GM18907 (cell line): ENCODE data around the gene TRRAP.
"Not testable (repeated sequence)": the region's sequence is repeated elsewhere in the genome, so short reads cannot be mapped to it uniquely, and the experiment has no call there.

ENCODE experiments used
- ATAC-seq: cut with Tn5 transposase; IDR thresholded peaks from one replicate; pipeline ENCODE4 v1.9.1; 2021; ENCODE audit warnings: mild to moderate bottlenecking, moderate library complexity; ENCODE audit not compliant: unreplicated experiment

Gene TRRAP

DNA sequence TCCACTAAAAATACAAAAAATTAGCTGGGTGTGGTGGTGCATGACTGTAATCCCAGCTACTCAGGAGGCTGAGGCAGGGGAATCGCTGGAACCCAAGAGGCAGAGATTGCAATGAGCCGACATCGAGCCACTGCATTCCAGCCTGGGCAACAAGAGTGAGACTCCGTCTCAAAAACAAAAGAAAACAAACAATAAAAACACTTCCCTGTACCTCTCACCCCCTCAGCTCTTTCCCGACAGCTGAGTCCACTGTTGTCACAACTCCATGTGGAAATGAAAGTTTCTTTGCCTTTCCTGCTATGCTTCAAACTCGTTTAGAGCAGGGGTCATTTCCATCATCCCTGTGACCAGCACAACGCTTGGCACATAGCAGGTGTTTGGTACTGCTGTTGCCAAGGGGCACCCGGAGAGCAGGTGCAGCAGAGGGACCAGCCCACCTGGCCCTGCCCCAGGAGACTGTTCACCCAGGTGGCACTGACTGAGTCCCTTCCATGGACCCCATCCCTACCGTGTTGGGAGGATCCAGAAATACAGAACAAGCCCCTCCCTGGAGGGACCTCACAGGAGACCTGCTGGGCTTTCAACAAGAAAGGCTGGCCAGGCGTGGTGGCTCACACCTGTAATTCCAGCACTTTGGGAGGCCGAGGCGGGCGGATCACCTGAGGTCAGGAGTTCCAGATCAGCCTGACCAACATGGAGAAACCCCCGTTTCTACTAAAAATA is 13.4 kb upstream of the TRRAP start:
- ATAC-seq = no peak

DNA sequence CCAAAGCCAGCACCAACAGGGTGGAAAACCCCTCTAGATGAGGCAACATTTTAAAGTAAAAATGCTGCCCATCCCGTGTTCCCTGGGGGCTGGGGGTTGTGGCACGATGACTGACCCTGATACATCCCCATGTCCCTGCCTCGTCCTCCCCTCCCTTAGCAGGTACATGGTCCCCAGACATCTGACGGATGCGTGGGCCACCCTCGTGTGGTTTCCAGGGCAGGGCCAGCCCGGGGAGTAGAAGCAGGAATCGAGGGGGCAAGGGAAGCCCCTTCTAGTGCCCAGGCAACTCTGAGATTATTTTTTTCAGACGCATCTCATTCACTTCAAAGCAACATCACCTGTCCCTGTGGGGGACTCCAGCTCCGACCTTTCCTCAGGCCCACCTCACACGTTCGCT is 12.0 kb upstream of the TRRAP start:
- ATAC-seq = no peak

DNA sequence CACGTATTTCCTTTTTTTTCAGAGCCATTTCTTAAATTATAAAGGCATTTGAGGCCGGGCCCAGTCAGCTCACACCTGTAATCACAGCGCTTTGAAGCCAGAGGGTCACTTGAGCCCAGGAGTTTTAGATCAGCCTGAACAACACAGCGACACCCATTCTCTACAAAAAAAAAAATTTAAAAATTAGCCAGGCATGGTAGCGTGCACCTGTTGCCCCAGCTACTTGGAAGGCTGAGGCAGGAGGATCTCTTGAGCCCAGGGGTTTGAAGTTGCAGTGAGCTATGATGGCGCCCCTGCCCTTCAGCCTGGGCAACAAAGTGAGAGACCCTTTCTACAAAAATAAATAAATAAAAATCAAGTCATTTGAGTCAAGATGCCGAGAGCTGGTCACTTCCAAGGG is 11.6 kb upstream of the TRRAP start:
- ATAC-seq = no peak

DNA sequence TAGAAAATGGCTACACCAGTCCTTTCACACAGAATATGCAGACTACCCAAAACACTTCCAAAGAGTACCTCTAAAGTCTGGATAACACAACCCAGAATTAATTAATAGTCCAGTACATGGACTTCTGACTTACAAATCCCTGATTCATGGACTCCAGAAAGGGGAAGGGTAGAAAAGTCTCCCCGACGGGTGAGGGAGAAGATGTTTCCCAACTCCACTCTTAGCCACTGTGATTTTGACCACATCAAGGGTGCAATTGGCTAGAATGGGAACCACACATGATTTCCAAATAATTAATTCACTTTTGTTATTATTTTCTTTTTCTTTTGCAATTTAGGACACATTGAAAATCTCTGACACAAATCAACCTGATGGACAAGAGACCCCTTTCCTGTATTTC is 9.9 kb upstream of the TRRAP start:
- no peak for ATAC-seq

DNA sequence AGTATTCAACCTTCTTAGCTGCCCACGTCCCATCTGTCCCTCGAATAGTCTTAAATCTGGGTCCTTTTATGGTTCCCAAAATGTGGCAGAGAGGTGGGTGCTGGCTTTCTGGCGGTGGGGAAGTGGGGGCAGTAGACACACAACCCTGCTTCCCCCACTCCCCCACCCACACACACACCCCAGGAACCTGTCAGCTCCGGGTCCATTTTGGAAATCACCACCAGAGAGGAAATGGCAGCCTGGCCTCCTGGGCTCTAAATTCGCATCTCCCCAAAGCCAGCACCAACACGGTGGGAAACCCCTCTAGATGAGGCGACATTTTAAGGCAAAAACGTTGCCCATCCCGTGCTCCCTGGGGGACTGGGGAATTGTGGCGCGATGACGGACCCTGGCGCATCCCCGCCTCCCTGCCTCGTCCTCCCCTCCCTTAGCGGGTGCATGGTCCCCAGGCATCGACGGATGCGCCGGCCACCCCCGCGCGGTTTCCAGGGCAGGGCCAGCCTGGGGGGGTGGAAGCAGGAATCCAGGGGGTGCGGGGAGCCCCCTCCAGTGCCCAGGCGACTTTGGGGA is 9.2 kb upstream of the TRRAP start:
- no peak for ATAC-seq

DNA sequence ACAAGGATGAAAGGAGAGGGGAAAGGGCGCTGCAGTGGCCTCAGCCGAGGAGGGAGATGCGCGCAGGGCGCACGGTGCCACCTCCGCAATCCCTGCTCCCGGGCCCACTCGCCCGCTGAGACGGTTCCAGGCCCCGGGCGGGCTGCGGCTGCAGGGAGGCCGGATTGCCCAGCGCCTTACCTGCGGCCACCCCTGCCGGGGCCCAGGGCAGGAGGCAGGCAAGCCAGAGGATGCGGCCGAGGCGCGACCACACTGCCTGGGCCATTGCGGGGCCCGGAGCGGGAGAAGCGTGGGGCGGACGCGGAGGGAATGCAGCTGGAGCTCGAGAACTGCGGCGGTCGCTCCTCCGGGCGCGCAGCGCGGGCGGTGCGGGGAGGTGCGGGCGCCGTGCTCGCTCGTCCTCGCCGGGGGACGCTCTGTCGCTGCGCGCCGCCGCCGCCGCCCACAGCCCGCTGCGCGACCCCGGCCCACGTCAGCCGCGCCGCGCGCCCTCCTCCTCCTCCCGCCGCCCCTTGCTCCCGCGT is 8.7 kb upstream of the TRRAP start, which contains the start of gene TMEM130:
Gene TMEM130 (minus strand): TSS at position 418 of the 524 bp plus-strand sequence. CDS start 153 bp downstream, at position 265.
- no peak for ATAC-seq

DNA sequence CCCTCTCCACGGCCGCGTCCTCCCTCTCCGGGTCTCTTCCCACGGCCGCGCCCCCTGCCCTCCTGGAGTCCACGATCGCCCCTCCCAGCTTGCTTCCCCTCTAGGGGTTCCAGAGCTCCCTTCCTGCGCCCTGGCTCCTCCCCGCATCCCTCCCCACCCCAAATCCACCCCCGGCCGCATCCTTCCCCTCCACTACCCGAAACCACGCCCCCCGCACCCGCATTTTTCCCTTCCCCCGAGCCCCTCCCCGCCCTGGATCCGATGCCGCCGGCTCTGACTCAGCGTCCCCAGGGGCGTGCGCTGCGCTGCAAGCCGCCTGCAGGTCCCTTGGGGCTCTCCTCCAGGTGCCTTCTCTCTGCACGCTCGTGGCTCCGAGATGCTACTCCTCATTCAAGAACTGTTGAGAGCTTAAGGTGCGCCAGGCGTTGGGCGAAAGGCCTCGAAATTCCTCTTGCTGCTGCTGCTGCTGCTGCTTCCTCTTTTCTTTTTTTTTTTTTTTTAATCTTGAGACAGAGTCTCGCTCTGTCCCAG is 8.1 kb upstream of the TRRAP start:
- ATAC-seq = peak; percentile 75

DNA sequence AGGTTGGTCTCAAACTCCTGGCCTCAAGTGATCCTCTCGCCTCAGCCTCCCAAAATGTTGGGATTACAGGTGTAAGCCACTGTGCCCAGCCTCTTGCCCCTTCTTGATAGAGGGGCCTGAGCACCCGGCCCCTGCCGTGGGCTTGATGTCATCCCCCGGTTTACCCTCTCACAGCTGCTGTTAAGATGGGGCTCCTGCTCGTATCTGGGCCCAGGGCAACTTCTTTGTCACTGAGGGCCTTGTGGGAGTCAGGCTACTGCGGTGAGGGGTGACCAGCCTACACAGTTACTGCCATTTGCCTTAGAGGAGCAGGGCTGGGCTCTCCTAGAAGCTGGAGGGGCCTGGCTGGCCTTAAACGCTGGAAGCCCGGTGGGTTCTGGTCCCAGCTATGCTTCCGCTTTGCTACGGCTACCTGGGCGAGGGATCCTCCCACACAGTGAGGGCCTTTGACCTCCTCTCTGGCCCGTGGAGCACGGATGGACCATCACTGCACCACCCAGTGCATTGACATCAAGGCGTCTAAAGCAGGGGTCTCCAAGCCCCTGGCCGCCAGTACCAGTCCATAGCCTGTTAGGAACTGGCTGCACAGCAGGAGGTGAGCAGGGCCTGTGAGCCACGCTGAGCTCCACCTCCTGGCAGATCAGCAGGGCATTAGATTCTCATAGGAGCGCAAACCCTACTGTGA is 7.4 kb upstream of the TRRAP start:
- ATAC-seq = no peak

DNA sequence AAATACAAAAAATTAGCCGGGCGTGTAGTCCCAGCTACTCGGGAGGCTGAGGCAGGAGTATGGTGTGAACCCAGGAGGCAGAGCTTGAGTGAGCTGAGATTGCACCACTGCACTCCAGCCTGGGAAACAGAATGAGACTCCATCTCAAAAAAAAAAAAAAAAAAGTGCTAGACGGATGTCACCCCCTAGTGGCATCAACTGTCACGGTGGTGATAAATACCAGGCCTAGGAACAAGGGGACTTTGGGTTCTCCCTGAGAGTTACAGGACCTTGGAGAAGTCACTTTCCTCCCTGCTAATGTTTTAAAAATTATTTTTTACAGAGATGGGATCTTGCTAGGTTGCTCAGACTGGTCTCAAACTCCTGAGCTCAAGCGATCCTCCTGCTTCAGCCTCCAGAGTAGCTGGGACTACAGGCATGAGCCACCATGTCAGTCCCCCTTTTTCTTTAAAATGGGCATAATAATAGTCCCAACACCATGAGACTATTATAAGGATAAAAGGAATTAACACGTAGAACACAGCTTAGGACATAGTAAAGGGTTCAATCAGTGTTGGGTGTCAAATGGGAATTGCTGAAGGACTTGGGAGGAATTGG is 5.9 kb upstream of the TRRAP start:
- ATAC-seq = no peak

DNA sequence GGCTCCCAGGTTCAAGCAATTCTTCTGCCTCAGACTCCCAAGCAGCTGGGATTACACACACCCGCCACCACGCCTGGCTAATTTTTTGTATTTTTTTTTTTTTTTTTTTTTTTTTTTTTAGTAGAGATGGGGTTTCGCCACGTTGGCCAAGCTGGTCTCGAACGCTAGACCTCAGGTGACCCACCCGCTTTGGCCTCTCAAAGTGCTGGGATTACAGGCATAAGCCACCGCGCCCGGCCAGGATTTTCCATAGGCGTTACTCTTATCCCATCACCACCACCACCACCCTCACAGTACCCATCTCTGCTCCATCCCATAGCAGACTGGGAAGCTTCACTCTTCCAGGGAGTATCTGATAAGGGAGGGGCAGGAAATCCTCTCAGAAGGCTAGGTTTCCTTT is 4.7 kb upstream of the TRRAP start:
- not testable (repeated sequence) for ATAC-seq

DNA sequence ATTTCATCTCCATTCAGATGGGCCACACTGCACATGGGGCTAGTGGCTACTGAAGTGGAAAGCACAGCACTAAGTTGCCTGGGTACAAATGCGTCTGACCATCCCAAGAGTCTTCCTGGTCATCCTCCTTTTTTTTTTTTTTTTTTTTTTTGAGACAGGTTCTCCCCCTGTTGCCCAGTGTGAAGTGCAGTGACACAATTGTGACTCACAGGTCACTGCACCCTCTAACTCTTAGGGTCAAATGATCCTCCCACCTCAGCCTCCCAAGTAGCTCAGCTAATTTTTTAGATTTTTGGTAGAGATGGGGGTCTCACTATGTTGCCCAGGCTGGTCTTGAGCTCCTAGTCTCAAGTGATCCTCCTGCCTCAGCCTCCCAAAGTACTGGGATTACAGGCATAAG is 3.4 kb upstream of the TRRAP start:
- ATAC-seq = no peak

DNA sequence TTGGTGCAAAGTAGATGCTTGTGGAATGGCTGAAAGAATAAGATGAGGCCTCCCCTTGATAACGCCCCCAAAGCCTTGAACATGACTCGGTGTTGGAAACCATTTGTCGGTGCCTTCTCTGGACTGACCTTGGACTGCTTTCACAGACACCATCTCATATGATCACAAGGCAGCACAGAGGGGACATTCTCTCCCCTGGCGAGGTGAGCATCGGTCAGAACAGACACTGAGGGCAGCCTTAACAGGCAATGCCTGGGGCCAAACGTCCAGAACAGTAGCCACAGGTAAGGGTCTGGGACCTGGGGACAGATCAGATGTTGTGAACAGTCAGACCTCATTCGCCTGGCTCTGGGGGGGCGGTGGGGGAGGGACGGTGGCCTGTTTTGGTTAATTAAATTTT is 2.8 kb upstream of the TRRAP start:
- ATAC-seq = no peak

DNA sequence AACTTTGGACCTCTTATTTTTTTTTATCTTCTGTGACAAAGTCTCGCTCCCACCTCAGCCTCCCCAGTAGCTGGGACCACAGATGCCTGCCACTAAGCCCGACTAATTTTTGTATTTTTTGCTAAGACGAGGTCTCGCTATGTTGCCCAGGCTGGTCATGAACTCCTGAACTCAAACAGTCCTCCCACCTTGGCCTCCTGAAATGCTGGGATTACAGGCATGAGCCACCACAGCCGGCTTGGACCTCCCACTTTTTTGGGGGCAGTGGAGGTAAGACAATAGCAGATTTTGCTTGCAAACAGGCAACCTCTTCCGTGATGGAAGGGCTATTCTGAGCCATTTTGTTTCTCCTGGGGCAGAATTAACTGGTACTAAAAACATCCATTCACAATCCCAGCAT is 1.2 kb upstream of the TRRAP start:
- ATAC-seq = no peak

DNA sequence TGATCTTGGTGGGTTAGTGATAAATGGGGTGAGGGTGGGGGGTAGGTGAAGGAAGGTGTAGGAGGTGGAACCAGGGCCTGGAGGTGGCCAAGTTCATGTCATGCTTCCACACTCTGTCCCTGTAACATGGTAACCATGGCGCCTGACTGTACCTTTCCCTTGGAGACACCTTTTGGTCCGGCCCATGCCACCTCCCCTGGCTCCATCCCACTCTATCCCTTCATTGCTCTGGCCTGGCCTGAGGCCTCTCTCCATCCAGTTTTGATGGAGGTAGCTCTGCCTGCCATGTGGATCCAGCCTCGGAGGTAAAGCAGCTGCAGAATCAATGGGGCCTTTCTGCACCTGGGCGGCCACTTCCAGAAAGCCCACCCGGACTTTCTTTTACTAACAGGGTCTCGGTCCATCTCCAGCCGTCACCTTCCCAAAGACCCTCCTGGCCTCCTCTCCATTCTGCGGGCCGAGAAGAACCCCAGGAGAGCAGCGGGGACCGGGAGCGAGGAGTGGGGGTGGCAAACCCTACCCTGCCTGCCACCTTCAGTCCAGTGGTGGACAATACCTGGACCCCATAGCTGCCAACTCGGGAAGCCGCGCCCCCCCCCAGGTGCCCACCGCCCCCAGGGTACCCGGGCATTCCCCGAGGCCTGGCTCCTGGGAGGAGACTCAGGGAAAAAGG is 504 bp upstream of the TRRAP start:
- no peak for ATAC-seq

DNA sequence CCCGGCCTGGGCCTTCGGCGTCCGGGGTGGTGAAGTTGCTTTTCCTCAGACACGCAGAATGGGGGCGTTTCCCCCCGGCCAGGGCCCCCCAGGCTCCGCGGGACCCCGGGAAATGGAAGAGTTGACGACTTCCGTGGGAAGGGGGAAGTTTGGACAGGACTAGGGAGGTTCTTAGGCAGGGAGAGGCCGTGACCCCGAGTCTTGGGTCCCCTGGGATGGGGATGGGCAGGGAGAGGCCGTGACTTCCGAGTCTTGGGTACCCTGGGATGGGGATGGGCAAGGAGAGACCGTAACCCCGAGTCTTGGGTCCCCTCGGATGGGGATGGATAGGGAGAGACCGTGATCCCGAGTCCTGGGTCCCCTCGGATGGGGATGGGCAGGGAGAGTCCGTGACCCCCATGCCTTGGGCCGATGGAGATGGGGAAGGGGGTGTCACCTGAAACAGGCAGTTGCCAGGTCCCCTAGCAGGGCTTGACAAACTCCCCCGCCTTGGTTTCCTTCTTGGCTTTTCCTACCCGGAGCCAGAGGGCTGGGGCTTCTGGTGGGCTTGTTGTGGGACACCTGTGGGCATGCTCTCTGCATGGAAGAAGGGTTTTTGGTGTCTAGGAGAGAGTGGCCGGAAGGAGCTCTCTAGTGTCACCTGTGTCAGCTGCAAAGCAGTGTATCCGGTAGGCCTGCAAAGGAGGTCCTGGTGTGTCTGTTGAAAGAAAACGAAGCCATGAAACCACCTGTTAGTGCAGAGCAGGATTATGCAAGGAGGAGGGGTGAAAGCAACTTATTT is 1.1 kb downstream of the TRRAP start:
- ATAC-seq = peak; percentile 79

DNA sequence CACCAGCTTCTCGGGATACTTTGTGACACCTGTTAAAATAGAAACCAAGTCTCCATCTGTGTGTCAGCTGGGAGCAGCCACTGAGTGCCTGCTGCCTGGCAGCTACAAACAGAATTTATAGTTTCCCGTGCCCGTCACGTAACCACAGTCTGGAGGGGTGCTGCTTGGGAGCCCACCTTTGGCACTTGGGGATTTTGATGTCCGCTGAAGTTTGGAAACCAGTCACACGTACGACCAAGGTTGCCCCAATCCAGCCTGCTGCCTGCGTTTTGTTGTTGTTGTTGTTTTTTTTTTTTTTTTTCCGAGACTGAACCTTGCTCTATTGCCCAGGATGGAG is 1.6 kb downstream of the TRRAP start:
- no peak for ATAC-seq

DNA sequence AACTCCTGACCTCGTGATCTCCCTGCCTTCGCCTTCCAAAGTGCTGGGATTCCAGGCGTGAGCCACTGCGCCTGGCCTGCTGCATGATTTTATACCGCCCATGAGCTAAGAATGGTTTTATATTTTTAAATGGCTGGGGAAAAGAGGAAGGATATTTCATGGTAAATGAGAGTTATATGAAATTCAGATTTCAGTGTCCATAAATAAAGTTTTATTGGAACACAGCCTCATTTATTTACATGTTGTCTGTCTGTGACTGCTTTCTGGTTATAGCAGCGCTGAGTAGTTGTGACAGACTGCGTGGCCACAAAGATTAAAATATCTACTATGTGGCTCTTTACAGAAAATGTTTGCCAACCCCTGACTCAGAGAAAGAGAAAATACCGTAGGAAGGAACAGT is 2.2 kb downstream of the TRRAP start:
- ATAC-seq = no peak

DNA sequence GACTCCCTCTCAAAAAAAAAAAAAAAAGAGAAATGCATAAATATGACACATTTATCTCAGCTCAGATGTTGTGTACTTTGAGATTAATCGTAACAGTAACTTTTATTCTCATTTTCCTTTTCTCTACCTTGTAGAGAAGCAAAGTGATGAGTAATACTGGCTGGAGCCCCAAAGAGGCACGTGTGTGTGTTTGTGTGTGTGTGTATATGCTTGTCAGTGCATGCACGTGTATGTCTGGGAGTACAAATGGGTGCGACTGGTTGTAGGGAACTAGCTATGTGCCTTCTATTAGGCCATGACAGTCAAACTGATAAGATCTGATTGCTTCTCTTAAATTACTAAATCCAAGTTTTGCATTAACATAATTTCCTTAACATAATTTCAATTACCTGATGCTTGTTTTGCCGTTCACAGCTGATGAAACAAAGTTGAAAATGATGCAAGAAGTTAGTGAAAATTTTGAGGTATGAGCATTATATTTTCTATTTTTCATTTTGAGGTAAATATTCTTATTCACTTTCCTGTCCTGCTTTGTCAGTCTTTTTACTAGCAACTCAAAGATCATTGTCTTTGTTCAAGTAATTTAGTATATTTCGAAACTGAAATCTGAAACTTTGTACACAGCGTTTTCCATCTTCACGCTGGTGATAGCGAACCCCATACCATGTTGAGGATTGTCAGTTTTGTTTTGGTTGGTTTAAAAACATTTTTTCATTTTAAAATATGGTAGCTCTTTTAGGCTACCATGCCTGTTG is 3.4 kb downstream of the TRRAP start:
- no peak for ATAC-seq

DNA sequence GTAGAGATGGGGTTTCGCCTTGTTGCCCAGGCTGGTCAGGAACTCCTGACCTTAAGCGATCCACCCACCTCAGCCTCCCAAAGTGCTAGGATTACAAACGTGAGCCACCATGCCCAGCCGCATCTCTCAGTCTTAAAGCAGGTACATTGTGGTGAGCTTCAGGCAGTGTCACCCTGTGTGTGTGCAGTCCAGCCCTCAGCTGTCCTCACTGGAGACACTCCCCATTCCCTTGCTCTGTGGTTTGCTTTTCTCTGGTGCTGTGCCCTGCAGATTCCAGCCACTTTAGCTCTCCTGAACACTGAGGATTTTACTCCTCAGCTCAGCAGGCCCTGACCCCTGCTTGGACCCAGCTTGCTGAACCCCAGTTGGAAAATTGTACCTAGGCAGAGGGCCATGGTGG is 6.1 kb downstream of the TRRAP start:
- ATAC-seq = no peak

DNA sequence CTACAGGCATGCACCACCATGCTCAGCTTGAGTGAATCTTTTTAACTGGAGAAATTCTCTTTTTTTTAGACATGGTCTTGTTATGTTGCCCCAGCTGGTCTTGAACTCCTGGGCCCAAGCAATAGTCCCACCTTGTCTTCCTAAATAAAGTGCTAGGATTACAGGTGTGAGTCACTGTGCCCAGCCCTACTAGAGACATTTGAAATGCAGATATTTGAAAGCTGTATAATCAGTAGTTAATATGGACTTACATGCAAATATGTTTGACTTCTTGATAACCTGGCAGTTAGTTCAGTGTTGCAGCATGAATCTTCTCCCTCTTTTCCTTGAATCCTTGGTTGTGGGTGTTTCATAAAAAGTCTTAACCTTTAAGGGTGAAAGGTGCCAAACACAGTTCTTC is 8.7 kb downstream of the TRRAP start:
- no peak for ATAC-seq
